Panc1 (cell line): ENCODE results near the gene HOXB7. TPM values are rescaled to one million over a fixed set of nuclear protein-coding genes. Genes with fewer than 3 reads are reported as not detected.

ENCODE experiments used
- ATAC-seq: fragments of 200-7000 bp; cut with Tn5 transposase; 2 replicates; pipeline ENCODE4 v1.9.1; 2020; ENCODE audit warnings: mild to moderate bottlenecking, moderate library complexity
- BruUV-seq: library from RNA; stranded (reverse); fragments of 400-500 nt; replicated peaks from 2 replicates; lab custom pipeline; 2021; lab: Mats Ljungman, UMichigan
- CTCF ChIA-PET: fragments of 300-600 bp; sonication (Branson Sonifier 250); formaldehyde crosslinking; loops from one replicate; lab custom pipeline; 2022; ENCODE audit warnings: antibody characterized with exemption; lab: Charles Lee
- POLR2A ChIA-PET: fragments of 300-600 bp; sonication (Branson Sonifier 250); formaldehyde crosslinking; loops from one replicate; lab custom pipeline; 2022; ENCODE audit warnings: antibody characterized with exemption; lab: Charles Lee
- DNase-seq: peaks from one replicate; pipeline ENCODE4 v3.0.0-alpha.2; 2010; ENCODE audit warnings: low read depth, low spot score
- H3K27ac ChIP-seq: 2 replicates; pipeline ENCODE4 v1.5.1; 2011; ENCODE audit warnings: mild to moderate bottlenecking, low read length, inconsistent platforms
- H3K27me3 ChIP-seq: fragments of 200-500 bp; sonication (Bioruptor generic); 2 replicates; pipeline ENCODE4 v1.6.0; 2014; ENCODE audit warnings: low read length, inconsistent platforms; ENCODE audit not compliant: control insufficient read depth, insufficient read depth
- H3K36me3 ChIP-seq: fragments of 200-500 bp; sonication (Bioruptor generic); 2 replicates; pipeline ENCODE4 v1.5.1; 2014; ENCODE audit warnings: inconsistent platforms, mild to moderate bottlenecking, low read length, moderate library complexity; ENCODE audit not compliant: control insufficient read depth, insufficient read depth
- H3K4me1 ChIP-seq: 2 replicates; pipeline ENCODE4 v1.5.1; 2011; ENCODE audit warnings: inconsistent platforms, mild to moderate bottlenecking, low read length, moderate library complexity; ENCODE audit not compliant: control insufficient read depth, insufficient read depth
- H3K4me3 ChIP-seq, 2 experiments: 2 replicates each; pipeline ENCODE4 v1.5.1; 2011 to 2012; ENCODE audit warnings: low read depth in 2 of 2, low read length in 2 of 2, mild to moderate bottlenecking in 2 of 2, inconsistent platforms in 1 of 2, moderate library complexity in 1 of 2
- H3K9me3 ChIP-seq: fragments of 200-500 bp; sonication (Bioruptor generic); 2 replicates; pipeline ENCODE4 v1.5.1; 2014; ENCODE audit warnings: low read depth, mild to moderate bottlenecking, inconsistent platforms, low read length, moderate library complexity; ENCODE audit not compliant: control insufficient read depth, insufficient read depth
- CTCF ChIP-seq: fragments of 450-650 bp; IDR thresholded peaks from 2 replicates; pipeline ENCODE4 v1.5.1; 2017; ENCODE audit warnings: mild to moderate bottlenecking
- POLR2AphosphoS5 ChIP-seq: IDR thresholded peaks from 2 replicates; pipeline ENCODE4 v1.6.1; 2012; ENCODE audit warnings: mild to moderate bottlenecking, low read depth, low read length, moderate library complexity
- SIN3A ChIP-seq: IDR thresholded peaks from 2 replicates; pipeline ENCODE4 v1.6.1; 2012; ENCODE audit warnings: low read depth, mild to moderate bottlenecking, low read length, moderate library complexity, borderline replicate concordance; ENCODE audit not compliant: insufficient read depth
- TCF7L2 ChIP-seq: IDR thresholded peaks from 2 replicates; pipeline ENCODE4 v1.6.1; 2011; ENCODE audit warnings: mild to moderate bottlenecking, low read depth, low read length, inconsistent platforms
- in situ Hi-C: cut with HindIII; loops from 2 replicates; pipeline ENCODE4 v1.10.0; 2016; ENCODE audit warnings: low sequenced_read_pairs, low pct_unique_long_range_greater_than_20kb
- intact Hi-C: fragments of 100-400 bp; cut with micrococcal nuclease; formaldehyde crosslinking; loops from one replicate; pipeline ENCODE4 v1.10.0; 2022; ENCODE audit not compliant: unreplicated experiment
- total RNA-seq: library from RNA; stranded (reverse); gene quantifications from one replicate; pipeline ENCODE4 v1.2.1, GENCODE V29; 2021; ENCODE audit not compliant: unreplicated experiment
- TF ChIP-seq, protein P1 (sequence below), 2 experiments: IDR thresholded peaks; 2 replicates each; pipeline ENCODE4 v1.6.1; 2011 to 2012; ENCODE audit warnings: low read depth in 2 of 2, control low read depth in 1 of 2, low read length in 1 of 2, mild to moderate bottlenecking in 1 of 2, moderate library complexity in 1 of 2; ENCODE audit not compliant: insufficient read depth in 1 of 2

The HOXB7 gene
- total RNA-seq, 1 experiment from 2014 or later = 44.0 TPM

- intact Hi-C loops = loop anchor here (1.0 kb wide), 1 partner anchor 35 kb away; no protein-coding TSS in a partner anchor
- no peaks in the 10 kb centered on the region for H3K9me3 ChIP-seq
- H3K4me3 ChIP-seq = peak overlapping the region; percentile 70 to 99
- no TSS peak for BruUV-seq
- in situ Hi-C loops = no loop called here
- POLR2A ChIA-PET = interaction anchor here (1.2 kb wide), 2 partner anchors 9 to 30 kb away, joined by 3 to 4 read pairs; no protein-coding TSS in a partner anchor
- TF ChIP-seq POLR2AphosphoS5 (peak; percentile 34), TCF7L2 (peak; percentile 89), SIN3A (0 out of 2 replicates have a peak, but pooled peaks have one; percentile 56), CTCF (no peak)
- TF ChIP-seq, protein P1, sequence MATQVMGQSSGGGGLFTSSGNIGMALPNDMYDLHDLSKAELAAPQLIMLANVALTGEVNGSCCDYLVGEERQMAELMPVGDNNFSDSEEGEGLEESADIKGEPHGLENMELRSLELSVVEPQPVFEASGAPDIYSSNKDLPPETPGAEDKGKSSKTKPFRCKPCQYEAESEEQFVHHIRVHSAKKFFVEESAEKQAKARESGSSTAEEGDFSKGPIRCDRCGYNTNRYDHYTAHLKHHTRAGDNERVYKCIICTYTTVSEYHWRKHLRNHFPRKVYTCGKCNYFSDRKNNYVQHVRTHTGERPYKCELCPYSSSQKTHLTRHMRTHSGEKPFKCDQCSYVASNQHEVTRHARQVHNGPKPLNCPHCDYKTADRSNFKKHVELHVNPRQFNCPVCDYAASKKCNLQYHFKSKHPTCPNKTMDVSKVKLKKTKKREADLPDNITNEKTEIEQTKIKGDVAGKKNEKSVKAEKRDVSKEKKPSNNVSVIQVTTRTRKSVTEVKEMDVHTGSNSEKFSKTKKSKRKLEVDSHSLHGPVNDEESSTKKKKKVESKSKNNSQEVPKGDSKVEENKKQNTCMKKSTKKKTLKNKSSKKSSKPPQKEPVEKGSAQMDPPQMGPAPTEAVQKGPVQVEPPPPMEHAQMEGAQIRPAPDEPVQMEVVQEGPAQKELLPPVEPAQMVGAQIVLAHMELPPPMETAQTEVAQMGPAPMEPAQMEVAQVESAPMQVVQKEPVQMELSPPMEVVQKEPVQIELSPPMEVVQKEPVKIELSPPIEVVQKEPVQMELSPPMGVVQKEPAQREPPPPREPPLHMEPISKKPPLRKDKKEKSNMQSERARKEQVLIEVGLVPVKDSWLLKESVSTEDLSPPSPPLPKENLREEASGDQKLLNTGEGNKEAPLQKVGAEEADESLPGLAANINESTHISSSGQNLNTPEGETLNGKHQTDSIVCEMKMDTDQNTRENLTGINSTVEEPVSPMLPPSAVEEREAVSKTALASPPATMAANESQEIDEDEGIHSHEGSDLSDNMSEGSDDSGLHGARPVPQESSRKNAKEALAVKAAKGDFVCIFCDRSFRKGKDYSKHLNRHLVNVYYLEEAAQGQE (IDR thresholded peaks at IDR 0.05; ENCODE audit: insufficient read depth in 1 of 2, low read depth in 2 of 2, low read length in 1 of 2) = no peak
- CTCF ChIA-PET = no interaction called here
- H3K27ac ChIP-seq = peak overlapping the region; percentile 97
- peaks cover 88% of the 10 kb centered on the region for H3K4me1 ChIP-seq
- ATAC-seq (no peak), DNase-seq (no peak)
- peaks cover 12% of the 10 kb centered on the region for H3K36me3 ChIP-seq
- H3K27me3 ChIP-seq = no peaks in the 10 kb centered on the region
Observed at GRCh38 chr17:48575066-48575582, 35.7 kb downstream of the HOXB7 start.

DNA sequence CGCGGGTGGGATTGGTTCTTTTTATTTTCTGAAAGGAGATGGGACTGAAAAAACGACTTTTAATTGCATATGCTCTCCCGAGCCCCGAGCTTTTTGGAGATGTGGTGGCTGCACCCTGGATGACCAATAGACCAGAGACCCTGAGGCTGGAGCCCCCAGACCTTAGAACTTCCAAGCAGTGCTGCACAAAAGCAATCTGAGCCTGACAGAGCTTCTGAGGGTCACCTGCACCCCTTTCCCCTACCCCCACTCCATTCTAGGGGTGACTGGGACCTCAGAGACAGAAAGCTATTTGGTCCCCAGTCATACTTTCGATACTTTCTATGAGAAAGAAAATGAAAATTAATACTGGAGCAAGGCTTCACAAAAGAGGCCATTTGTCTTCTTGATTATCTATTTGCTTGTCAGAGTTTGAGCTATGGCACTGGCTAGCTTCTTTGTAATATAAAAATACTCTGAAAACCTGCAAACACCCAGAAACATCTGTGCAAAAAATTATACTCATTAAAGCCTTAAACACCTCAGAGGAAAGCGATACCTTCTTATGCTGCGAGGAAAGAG lies 36.2 kb downstream of the HOXB7 start:
- ATAC-seq (no peak), DNase-seq (no peak)
- H3K9me3 ChIP-seq = no peaks in the 10 kb centered on the region
- H3K36me3 ChIP-seq = peaks cover 12% of the 10 kb centered on the region
- H3K4me3 ChIP-seq = peak overlapping the region; percentile 70 to 99
- ChIA-PET POLR2A (interaction anchor here (0.7 to 1.2 kb wide), 3 partner anchors 8 to 113 kb away, joined by 3 to 4 read pairs (median 3); no protein-coding TSS in a partner anchor), CTCF (no interaction called here)
- TF ChIP-seq SIN3A (0 out of 2 replicates have a peak, but pooled peaks have one; percentile 69), CTCF (no peak), POLR2AphosphoS5 (no peak; the same call in 1 of the 2 replicates)
- BruUV-seq = no TSS peak
- intact Hi-C loops (loop anchor here (1.0 kb wide), 1 partner anchor 36 kb away; no protein-coding TSS in a partner anchor), in situ Hi-C loops (no loop called here)
- peak overlapping the region; percentile 97 for H3K27ac ChIP-seq
- no peaks in the 10 kb centered on the region for H3K27me3 ChIP-seq
- H3K4me1 ChIP-seq = peaks cover 88% of the 10 kb centered on the region
